Keratinocyte (primary cell): ENCODE measurements around the gene PCP4L1. TPM values are rescaled to one million over a fixed set of nuclear protein-coding genes. Genes with fewer than 3 reads are reported as not detected.

Experiments
- DNase-seq: peaks from one replicate; pipeline ENCODE4 v3.0.0-alpha.2; 2011; ENCODE audit warnings: low read depth, missing footprints, low spot score
- FAIRE-seq: peaks from 2 replicates; lab custom pipeline; 2011; peaks lifted over from hg19 to GRCh38; lab: Jason Lieb, UNC
- H2AFZ ChIP-seq: 2 replicates; pipeline ENCODE4 v1.6.0; 2012; ENCODE audit warnings: low read length, control low read depth, inconsistent platforms; ENCODE audit not compliant: control insufficient read depth
- H3K27ac ChIP-seq: 2 replicates; pipeline ENCODE4 v1.5.1; 2011; ENCODE audit warnings: low read length; ENCODE audit not compliant: control insufficient read depth, insufficient read depth
- H3K27me3 ChIP-seq: 3 replicates; pipeline ENCODE4 v1.6.0; 2011; ENCODE audit warnings: low read length; ENCODE audit not compliant: control insufficient read depth, insufficient read depth; ENCODE audit errors: extremely low read depth
- H3K36me3 ChIP-seq, 2 experiments: 2 replicates in 1 of 2; 3 replicates in 1 of 2; pipeline ENCODE4 v1.5.1; 2011; ENCODE audit warnings: low read length in 2 of 2, mild to moderate bottlenecking in 1 of 2; ENCODE audit not compliant: control insufficient read depth in 2 of 2, insufficient read depth in 2 of 2; ENCODE audit errors: extremely low read depth in 1 of 2
- H3K4me1 ChIP-seq: 3 replicates; pipeline ENCODE4 v1.5.1; 2011; ENCODE audit warnings: low read length; ENCODE audit not compliant: control insufficient read depth, insufficient read depth; ENCODE audit errors: extremely low read depth
- H3K4me2 ChIP-seq: 3 replicates; pipeline ENCODE4 v1.6.0; 2011; ENCODE audit warnings: low read depth, low read length; ENCODE audit not compliant: control insufficient read depth, insufficient read depth; ENCODE audit errors: extremely low read depth
- H3K4me3 ChIP-seq, 3 experiments: fragments of 200-600 bp in 1 of 3; sonication (generic) in 1 of 3; 2 replicates in 2 of 3; 3 replicates in 1 of 3; pipeline ENCODE4 v1.5.1; 2011 to 2016; ENCODE audit warnings: low read length in 3 of 3, mild to moderate bottlenecking in 3 of 3, control low read depth in 2 of 3, inconsistent platforms in 1 of 3, low read depth in 1 of 3, mixed read lengths in 1 of 3, mixed run types in 1 of 3, moderate library complexity in 1 of 3; ENCODE audit not compliant: control insufficient read depth in 2 of 3, insufficient read depth in 2 of 3; ENCODE audit errors: extremely low read depth in 1 of 3
- H3K79me2 ChIP-seq: 2 replicates; pipeline ENCODE4 v1.6.0; 2012; ENCODE audit warnings: low read length; ENCODE audit not compliant: control insufficient read depth, insufficient read depth
- H3K9ac ChIP-seq: 3 replicates; pipeline ENCODE4 v1.6.0; 2011; ENCODE audit warnings: low read length; ENCODE audit not compliant: control insufficient read depth, insufficient read depth; ENCODE audit errors: extremely low read depth
- H3K9me1 ChIP-seq: 3 replicates; pipeline ENCODE4 v1.6.0; 2011; ENCODE audit warnings: low read length; ENCODE audit not compliant: control insufficient read depth, insufficient read depth; ENCODE audit errors: extremely low read depth
- H3K9me3 ChIP-seq: 2 replicates; pipeline ENCODE4 v1.5.1; 2012; ENCODE audit warnings: low read depth, low read length; ENCODE audit not compliant: control insufficient read depth
- H4K20me1 ChIP-seq: 3 replicates; pipeline ENCODE4 v1.6.0; 2011; ENCODE audit warnings: low read length; ENCODE audit not compliant: control insufficient read depth, insufficient read depth; ENCODE audit errors: extremely low read depth
- EZH2 ChIP-seq: IDR thresholded peaks from one replicate; pipeline ENCODE4 v1.6.1; 2012; ENCODE audit warnings: inconsistent platforms, mild to moderate bottlenecking, low read length, moderate library complexity
- dilution Hi-C: fragments of 300-500 bp; cut with MboI; formaldehyde crosslinking; loops from one replicate; pipeline ENCODE4 v1.7.0; 2020; ENCODE audit warnings: low sequenced_read_pairs; ENCODE audit not compliant: extremely low pct_ligation_motif_present
- polyA plus RNA-seq, 5 experiments: library from polyadenylated mRNA; depleted of rRNA in 3 of 5; stranded (reverse) in 3 of 5; stranded (forward) in 1 of 5; unstranded in 1 of 5; fragments of >200 nt; gene quantifications; 1 replicate in 1 of 5; 2 replicates in 3 of 5; 3 replicates in 1 of 5; pipeline versions ENCODE4 v1.2.1 to v1.2.3, GENCODE V29; 2011 to 2012; ENCODE audit warnings: missing spikeins in 2 of 5, low read depth in 1 of 5, low replicate concordance in 1 of 5
- TF ChIP-seq, protein P1 (sequence below), 3 experiments: IDR thresholded peaks in 1 of 3; conservative IDR thresholded peaks in 1 of 3; optimal IDR thresholded peaks in 1 of 3; 2 replicates in 2 of 3; 3 replicates in 1 of 3; pipeline versions ENCODE3 to v1.5.1; 2011; ENCODE audit warnings: low read length in 3 of 3, mild to moderate bottlenecking in 3 of 3, moderate library complexity in 2 of 3, control low read depth in 1 of 3, inconsistent platforms in 1 of 3; ENCODE audit not compliant: insufficient read depth in 2 of 3; ENCODE audit errors: extremely low read depth in 1 of 3

The PCP4L1 gene
- polyA plus RNA-seq, 1 donor (not counting 4 experiments of a cell fraction or from before 2014, with no cell fraction given), result 0.04 TPM

- no peak overlapping the region for H2AFZ ChIP-seq
- no peaks in the 10 kb centered on the region for H3K36me3 ChIP-seq
- TF ChIP-seq EZH2, result no peak
- TF ChIP-seq, protein P1, sequence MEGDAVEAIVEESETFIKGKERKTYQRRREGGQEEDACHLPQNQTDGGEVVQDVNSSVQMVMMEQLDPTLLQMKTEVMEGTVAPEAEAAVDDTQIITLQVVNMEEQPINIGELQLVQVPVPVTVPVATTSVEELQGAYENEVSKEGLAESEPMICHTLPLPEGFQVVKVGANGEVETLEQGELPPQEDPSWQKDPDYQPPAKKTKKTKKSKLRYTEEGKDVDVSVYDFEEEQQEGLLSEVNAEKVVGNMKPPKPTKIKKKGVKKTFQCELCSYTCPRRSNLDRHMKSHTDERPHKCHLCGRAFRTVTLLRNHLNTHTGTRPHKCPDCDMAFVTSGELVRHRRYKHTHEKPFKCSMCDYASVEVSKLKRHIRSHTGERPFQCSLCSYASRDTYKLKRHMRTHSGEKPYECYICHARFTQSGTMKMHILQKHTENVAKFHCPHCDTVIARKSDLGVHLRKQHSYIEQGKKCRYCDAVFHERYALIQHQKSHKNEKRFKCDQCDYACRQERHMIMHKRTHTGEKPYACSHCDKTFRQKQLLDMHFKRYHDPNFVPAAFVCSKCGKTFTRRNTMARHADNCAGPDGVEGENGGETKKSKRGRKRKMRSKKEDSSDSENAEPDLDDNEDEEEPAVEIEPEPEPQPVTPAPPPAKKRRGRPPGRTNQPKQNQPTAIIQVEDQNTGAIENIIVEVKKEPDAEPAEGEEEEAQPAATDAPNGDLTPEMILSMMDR (optimal IDR thresholded peaks at IDR 0.05 in 1 of 3, IDR thresholded peaks at IDR 0.05 in 1 of 3, conservative IDR thresholded peaks at IDR 0.05 in 1 of 3; ENCODE audit: extremely low read depth in 1 of 3, insufficient read depth in 2 of 3, low read length in 3 of 3), result no peak
- H3K27ac ChIP-seq, result no peak overlapping the region
- FAIRE-seq (no peak), DNase-seq (no peak)
- H3K4me2 ChIP-seq, result no peak overlapping the region
- no peaks in the 10 kb centered on the region for H3K9me1 ChIP-seq
- H3K79me2 ChIP-seq, result no peaks in the 10 kb centered on the region
- H4K20me1 ChIP-seq, result no peaks in the 10 kb centered on the region
- H3K4me3 ChIP-seq, result no peak overlapping the region
- peaks cover 1% of the 10 kb centered on the region for H3K27me3 ChIP-seq
- dilution Hi-C loops, result no loop called here
- H3K9me3 ChIP-seq, result no peaks in the 10 kb centered on the region
- no peak overlapping the region for H3K9ac ChIP-seq
- no peaks in the 10 kb centered on the region for H3K4me1 ChIP-seq
Measured at GRCh38 chr1:161273402-161273801, 14.9 kb downstream of the PCP4L1 start.

DNA sequence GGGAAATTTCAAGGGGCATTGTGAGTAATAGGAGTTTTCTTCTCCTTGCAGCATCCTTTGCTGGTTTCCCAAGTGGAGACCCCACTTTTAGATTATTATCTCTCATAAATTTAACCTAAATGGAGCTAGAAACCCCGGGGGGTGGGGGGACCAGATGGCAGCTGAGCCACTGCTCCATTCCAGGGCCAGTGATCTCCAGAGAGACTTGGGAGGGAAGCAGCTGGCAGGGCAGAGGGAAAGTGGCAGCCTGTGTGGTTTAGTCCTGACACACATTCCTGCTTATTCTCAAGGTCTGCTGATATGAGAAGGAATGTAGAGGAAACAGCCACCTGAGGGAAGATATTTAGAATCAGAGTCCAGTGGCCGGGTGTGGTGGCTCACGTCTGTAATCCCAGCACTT, 16.3 kb downstream of the PCP4L1 start:
- Histone ChIP-seq H3K9me1 (no peaks in the 10 kb centered on the region), H3K9me3 (no peaks in the 10 kb centered on the region), H4K20me1 (no peaks in the 10 kb centered on the region), H3K4me3 (no peak overlapping the region), H3K27ac (no peak overlapping the region), H2AFZ (no peak overlapping the region), H3K79me2 (no peaks in the 10 kb centered on the region), H3K36me3 (no peaks in the 10 kb centered on the region), H3K4me1 (no peaks in the 10 kb centered on the region), H3K4me2 (no peak overlapping the region), H3K27me3 (peaks cover 4% of the 10 kb centered on the region), H3K9ac (no peak overlapping the region)
- FAIRE-seq (no peak), DNase-seq (no peak)
- dilution Hi-C loops, result no loop called here
- TF ChIP-seq EZH2, result no peak

DNA sequence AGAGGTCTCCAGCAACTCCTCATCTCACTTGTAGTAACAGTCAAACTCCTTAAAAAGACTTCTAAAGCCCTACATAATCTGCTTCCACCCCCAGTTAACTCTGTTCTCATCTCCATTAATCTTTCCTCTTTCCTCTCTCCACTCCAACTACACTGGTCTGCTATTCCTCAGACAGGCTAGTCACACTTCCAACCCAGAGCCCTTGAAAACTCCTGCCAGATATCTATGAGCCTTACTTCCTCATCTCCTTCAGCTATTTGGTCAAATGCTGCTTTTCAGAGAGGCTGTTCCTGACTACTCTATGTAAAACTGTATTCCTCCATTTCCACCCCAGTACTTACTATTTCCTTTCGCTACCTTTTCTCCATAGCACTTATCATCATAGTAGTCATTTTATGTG, 24.4 kb downstream of the PCP4L1 start:
- no peak for FAIRE-seq
- H4K20me1 ChIP-seq, result no peaks in the 10 kb centered on the region
- H3K9me3 ChIP-seq, result no peaks in the 10 kb centered on the region

More for the DNA sequence above, 24.4 kb downstream of the PCP4L1 start:
- Histone ChIP-seq H3K9me1 (no peaks in the 10 kb centered on the region), H3K36me3 (no peaks in the 10 kb centered on the region), H2AFZ (no peak overlapping the region), H3K4me1 (no peaks in the 10 kb centered on the region), H3K27me3 (peaks cover 18% of the 10 kb centered on the region), H3K27ac (no peak overlapping the region), H3K4me3 (no peak overlapping the region), H3K79me2 (no peaks in the 10 kb centered on the region), H3K9ac (no peak overlapping the region), H3K4me2 (no peak overlapping the region)
- DNase-seq, result no peak
- dilution Hi-C loops, result no loop called here
- TF ChIP-seq, protein P1 (optimal IDR thresholded peaks at IDR 0.05 in 1 of 3, IDR thresholded peaks at IDR 0.05 in 1 of 3, conservative IDR thresholded peaks at IDR 0.05 in 1 of 3; ENCODE audit: extremely low read depth in 1 of 3, insufficient read depth in 2 of 3, low read length in 3 of 3), result no peak
- TF ChIP-seq EZH2, result no peak
